GM12865 (cell line): ENCODE results near the gene ZNF322.

ENCODE experiments used
- DNase-seq: peaks from one replicate; pipeline ENCODE4 v3.0.0; 2010; ENCODE audit warnings: low read depth
- H3K4me3 ChIP-seq: 2 replicates; pipeline ENCODE4 v1.5.1; 2011; ENCODE audit warnings: mild to moderate bottlenecking, low read depth, low read length, control low read depth
- TF ChIP-seq, protein P1 (sequence below): IDR thresholded peaks from 2 replicates; pipeline ENCODE4 v1.5.1; 2011; ENCODE audit warnings: low read length, control low read depth, low read depth, inconsistent platforms; ENCODE audit not compliant: insufficient read depth; ENCODE audit errors: missing control alignments

The ZNF322 gene

DNA sequence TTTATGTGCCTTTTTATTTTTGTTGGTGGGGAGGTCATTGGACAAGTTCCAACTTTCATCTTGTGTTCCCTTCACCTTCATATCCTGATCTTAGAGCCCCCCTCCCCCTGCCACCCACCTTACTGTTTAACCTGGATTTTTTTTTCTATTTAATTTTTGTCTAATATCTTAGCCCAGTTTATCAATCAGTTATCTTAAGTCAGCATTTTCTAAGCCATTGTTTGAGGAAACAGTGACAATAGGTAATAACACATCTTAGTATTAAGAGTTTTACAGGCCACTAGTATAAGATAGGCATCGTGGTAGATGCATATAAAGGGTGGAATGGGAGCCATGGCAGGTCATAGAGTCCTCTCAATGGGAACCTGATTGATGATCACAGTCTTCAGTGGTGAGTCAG is 60.4 kb downstream of the ZNF322 start:
- no peak overlapping the region for H3K4me3 ChIP-seq
- TF ChIP-seq, protein P1, sequence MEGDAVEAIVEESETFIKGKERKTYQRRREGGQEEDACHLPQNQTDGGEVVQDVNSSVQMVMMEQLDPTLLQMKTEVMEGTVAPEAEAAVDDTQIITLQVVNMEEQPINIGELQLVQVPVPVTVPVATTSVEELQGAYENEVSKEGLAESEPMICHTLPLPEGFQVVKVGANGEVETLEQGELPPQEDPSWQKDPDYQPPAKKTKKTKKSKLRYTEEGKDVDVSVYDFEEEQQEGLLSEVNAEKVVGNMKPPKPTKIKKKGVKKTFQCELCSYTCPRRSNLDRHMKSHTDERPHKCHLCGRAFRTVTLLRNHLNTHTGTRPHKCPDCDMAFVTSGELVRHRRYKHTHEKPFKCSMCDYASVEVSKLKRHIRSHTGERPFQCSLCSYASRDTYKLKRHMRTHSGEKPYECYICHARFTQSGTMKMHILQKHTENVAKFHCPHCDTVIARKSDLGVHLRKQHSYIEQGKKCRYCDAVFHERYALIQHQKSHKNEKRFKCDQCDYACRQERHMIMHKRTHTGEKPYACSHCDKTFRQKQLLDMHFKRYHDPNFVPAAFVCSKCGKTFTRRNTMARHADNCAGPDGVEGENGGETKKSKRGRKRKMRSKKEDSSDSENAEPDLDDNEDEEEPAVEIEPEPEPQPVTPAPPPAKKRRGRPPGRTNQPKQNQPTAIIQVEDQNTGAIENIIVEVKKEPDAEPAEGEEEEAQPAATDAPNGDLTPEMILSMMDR, result no peak
- DNase-seq, result no peak

DNA sequence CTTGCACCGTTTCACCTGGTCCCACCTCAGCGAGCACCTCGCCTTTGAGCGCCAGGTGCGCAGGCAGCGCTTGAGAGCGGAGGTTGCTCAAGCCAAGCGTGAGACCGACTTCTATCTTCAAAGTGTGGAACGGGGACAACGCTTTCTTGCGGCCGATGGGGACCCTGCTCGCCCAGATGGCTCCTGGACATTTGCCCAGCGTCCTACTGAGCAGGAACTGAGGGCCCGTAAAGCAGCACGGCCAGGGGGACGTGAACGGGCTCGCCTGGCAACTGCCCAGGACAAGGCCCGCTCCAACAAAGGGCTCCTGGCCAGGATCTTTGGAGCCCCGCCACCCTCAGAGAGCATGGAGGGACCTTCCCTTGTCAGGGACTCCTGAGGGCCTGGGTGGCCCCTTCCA is 61.3 kb downstream of the ZNF322 start:
- H3K4me3 ChIP-seq, result peak overlapping the region; percentile 86; the same call in 1 of the 2 replicates
- DNase-seq, result no peak
- TF ChIP-seq, protein P1, result no peak

DNA sequence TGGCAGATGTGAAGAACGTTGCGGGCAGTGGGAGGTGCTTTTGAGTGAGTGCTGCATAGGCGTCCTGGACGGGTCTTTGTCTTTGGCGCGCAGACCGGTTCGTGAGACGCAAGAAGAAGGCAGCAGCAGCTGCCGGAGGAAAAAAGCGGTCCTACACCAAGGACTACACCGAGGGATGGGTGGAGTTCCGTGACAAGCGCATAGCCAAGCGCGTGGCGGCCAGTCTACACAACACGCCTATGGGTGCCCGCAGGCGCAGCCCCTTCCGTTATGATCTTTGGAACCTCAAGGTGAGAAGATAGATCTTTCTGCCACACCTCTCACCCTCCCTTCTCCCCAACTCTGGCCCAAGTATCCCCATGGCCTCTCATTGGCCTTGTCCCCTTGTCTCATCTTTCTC is 61.7 kb downstream of the ZNF322 start:
- TF ChIP-seq, protein P1, result no peak
- DNase-seq, result peak; percentile 7
- peak overlapping the region; percentile 86 for H3K4me3 ChIP-seq

DNA sequence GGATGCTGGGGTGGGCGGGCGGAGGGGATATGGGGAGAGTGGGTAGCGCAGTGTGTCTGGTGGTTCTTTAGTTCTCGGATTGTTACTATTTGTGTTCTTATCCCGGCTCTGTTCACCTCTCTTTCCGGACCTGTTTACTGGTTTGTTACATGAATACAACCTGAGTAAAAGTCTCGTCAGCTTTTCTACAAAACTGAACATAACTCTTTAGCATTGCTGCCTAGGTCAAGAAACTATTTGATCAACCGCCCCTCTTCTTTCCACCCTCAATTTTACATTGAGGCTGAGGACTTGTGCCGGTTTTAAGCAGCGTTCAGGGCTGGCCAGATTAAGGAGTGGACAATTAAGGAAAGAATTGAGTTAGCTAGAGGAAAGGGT is 62.2 kb downstream of the ZNF322 start:
- TF ChIP-seq, protein P1, result no peak
- H3K4me3 ChIP-seq, result peak overlapping the region; percentile 86
- no peak for DNase-seq

DNA sequence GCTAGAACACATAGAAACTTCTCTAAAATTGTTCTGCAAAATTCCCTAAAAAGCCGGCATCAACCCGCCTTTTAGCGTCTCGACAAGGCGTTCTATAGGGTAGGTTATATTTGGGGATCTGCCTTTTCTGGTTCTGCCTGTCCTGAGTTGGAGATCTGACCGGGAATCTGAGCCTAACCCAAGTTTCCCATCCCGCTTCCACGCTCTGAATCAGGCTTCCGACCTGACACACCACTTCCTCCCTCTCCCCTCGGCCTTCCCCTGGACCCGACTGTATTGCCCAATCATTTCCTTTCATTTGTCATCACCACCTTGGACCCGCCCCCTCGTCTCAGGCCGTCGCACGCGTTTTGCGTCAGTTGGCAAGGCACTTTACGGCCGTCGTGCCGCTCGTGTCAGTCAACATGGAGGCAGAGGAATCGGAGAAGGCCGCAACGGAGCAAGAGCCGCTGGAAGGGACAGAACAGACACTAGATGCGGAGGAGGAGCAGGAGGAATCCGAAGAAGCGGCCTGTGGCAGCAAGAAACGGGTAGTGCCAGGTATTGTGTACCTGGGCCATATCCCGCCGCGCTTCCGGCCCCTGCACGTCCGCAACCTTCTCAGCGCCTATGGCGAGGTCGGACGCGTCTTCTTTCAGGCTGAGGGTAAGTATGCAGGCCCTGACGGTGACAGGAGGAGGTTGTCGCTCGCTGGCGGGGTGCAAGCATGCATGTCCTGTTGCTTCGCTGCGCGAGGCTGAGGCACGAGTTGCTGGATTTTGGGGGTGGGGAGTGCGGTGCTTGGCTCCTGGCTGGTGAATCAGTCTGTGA is 62.8 kb downstream of the ZNF322 start, which contains the start of gene ABT1:
TSS of gene ABT1 (plus strand) at position 375 of the 810 bp plus-strand sequence. CDS start at position 405, 30 bp downstream.
- peak; percentile 98 for DNase-seq
- peak within 1 kb of the TSS; percentile 86 for H3K4me3 ChIP-seq
- TF ChIP-seq, protein P1, result no peak

DNA sequence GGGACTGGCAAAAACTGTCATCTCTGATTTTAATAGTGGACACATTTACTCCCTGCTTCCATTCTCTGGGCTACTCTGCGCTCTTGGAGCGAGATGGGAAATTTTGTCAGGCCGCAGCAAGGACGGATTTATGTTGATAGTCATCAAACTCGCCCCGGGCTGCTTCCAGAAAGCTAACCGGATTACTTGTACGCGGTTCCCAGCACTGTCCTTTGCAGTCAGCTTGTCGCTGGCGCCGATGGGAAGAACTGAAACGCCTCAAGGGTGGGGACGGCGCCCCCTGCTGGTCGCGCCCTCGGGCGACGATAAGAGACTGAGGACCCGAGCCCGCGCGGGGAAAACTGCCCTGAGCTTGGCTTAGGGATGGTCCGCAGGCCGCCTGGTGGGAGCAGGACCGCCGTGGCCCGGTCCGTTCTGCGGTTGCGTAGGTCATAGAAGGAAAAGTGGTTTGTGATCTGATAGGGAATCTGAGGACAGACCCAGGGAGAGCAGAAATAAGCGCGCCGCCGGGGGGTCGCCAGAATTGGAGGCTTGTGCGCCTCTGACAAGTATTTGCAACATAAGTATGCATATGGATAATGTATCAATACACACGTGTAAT is 63.8 kb downstream of the ZNF322 start:
- peak overlapping the region; percentile 86 for H3K4me3 ChIP-seq
- DNase-seq, result peak; percentile 94
- TF ChIP-seq, protein P1, result peak; percentile 89
